Nucleus accumbens (tissue), 56 donors: ENCODE measurements around the gene KLRK1.
"Not testable (repeated sequence)": the region's sequence is repeated elsewhere in the genome, so short reads cannot be mapped to it uniquely, and the experiment has no call there.

Experiments
- DNase-seq, 56 donors: peaks; one replicate each; lab custom pipeline; 2025; lab: John Stamatoyannopoulos, UW

The KLRK1 gene

DNA sequence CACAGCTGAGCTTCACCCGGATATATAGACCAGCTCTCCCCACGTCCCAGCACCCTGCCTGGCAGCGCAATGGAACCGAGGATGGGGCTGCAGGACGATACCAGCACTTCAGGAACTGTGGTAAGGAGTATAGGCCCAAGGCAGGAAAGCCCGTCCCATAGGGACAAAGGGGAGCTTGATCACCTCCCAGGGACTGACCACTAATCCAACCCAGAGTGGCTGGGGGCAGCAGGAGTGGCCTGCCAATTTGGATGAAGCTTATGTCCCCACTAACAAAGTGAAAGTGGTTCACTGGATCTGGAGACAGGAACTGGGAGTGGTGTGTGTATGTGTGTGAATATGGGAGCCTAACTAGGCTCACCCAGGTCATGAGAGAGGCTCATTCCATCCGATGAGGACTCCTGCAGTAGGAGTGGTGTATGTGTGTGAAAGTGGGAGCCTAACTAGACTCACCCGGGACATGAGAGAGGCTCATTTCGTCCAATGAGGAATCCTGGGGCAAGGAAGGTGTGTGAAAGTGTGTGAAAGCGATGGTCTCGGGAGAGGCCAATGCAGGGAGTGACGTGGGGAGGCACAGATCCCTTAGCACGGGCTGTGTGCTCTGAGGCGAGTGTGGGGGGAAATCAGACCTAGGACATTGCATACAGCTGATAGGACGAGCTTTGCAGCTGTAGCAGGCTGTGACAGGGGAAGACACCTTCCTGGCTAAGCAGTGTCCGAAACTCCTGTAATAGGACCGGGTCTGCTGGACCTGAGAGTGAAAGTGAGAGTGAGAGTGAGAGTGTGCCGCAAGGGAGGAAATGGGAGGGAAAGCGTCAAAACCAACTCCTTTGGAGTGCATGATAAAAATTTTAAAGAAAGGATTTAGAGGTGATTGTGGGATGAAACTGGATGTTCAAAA lies 25.7 kb downstream of the KLRK1 start:
- DNase-seq = peak in 37 of 56 donors; percentile 34 to 81 (median 65)

- no peak for DNase-seq
Measured at GRCh38 chr12:10363658-10363913, 26.3 kb downstream of the KLRK1 start.

DNA sequence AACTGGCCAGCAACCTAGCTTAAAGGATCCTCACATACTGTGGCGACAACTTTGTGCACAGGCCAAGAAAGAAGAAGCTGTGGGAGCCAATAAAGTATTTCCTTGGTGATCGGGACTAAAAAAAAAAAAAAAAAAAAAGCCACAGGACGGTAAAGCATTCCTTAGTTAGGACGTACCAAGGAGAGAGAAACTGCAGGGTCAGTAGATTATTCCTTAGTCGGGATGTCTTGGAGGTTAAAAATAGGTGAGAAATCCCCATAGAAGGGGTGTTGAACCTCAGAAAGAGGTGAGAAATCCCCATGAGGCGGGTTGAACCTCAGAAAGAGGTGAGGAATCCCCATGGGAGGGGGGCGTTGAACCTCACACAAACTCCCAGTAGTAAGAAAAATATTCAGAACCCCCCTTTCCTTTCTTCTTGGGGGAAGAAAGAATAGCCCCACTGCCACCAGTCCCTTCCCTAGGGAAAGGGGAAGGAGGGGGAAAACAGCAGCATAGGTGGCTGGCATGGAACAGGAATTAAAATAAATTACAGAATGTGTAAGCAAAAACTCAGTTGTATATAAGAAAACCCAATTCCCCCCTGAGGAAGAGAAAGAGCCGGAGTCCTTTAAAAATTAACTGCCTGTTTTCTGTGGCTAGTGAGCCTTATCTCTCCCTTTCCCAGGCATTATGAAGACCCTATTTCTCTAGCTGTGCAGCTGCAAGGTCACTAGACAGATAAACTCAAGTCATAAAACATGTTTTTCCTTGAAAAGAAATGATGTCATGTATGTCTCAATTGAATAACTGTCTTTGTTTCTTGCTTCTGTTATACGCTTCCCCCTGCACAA lies 26.8 kb downstream of the KLRK1 start:
- DNase-seq = no peak

DNA sequence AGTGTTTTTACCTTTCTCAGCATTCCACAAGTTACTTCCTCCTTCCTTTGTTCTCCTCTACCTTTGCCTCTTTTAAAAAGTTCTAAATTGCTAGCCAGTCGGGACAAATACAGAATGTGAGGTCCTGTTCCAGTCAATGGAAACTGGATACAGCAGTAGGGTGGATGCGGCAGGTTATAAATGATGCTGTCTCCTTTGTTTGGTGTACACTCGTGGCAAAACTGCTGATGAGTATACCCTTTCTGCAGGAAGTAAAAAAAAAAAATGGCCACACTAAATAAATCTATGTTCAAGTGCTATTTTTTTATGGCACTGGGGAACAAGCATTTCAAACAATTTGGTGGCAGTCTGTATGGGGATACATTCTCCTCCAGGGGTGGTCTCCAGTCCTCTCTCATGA lies 27.5 kb downstream of the KLRK1 start:
- no peak for DNase-seq

- no peak for DNase-seq
Measured at GRCh38 chr12:10361622-10362021, 28.2 kb downstream of the KLRK1 start.

- DNase-seq = peak in 16 of 56 donors; percentile 10 to 62 (median 32)
Measured at GRCh38 chr12:10361084-10361483, 28.8 kb downstream of the KLRK1 start.

DNA sequence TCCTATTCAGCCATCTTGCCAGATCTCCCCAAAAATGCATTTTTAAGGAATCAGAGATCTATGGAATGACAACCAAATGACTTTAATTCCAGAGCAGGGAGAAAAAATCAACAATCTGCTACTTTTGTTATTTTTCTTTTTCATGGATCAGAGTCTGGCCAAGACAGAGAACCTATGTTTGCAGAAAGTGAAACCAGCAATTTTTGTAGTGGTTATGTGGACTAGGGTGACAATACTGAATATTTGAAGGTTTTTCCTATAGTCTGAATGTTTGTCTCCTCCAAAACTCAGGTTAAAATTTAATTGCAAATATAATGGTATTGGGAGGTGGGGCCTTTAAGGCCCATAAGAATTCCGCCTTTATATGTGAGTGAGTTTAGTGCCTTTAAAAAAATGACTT lies 30.9 kb downstream of the KLRK1 start:
- no peak for DNase-seq

DNA sequence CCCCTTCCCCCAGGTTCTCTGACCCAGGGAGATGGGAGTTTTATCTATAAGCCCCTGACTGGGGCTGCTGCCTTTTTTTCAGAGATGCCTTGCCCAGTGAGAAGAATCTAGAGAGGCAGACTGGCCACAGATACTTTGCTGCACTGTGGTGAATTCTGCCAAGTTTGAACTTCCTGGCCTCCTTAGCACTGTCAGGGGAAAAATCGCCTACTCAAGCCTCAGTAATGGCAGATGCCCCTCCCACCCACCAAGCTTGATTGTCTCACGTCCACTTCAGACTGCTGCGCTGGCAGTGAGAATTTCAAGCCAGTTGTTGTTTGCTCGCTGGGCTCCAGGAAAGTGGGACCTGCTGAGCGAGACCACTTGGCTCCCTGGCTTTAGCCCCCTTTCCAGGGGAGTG lies 31.7 kb downstream of the KLRK1 start:
- no peak for DNase-seq

- DNase-seq = peak in 2 of 56 donors; percentile 40 to 59
Measured at GRCh38 chr12:10354502-10354901, 35.3 kb downstream of the KLRK1 start.

GRCh38 chr12:10354071-10354470 lies 35.8 kb downstream of the KLRK1 start:
- DNase-seq = no peak

- not testable (repeated sequence) for DNase-seq
Measured at GRCh38 chr12:10351457-10351856, 38.4 kb downstream of the KLRK1 start.

- DNase-seq = no peak
Measured at GRCh38 chr12:10341892-10342509, 47.8 kb downstream of the KLRK1 start.

- DNase-seq = not testable (repeated sequence)
Measured at GRCh38 chr12:10340946-10341345, 48.9 kb downstream of the KLRK1 start.

DNA sequence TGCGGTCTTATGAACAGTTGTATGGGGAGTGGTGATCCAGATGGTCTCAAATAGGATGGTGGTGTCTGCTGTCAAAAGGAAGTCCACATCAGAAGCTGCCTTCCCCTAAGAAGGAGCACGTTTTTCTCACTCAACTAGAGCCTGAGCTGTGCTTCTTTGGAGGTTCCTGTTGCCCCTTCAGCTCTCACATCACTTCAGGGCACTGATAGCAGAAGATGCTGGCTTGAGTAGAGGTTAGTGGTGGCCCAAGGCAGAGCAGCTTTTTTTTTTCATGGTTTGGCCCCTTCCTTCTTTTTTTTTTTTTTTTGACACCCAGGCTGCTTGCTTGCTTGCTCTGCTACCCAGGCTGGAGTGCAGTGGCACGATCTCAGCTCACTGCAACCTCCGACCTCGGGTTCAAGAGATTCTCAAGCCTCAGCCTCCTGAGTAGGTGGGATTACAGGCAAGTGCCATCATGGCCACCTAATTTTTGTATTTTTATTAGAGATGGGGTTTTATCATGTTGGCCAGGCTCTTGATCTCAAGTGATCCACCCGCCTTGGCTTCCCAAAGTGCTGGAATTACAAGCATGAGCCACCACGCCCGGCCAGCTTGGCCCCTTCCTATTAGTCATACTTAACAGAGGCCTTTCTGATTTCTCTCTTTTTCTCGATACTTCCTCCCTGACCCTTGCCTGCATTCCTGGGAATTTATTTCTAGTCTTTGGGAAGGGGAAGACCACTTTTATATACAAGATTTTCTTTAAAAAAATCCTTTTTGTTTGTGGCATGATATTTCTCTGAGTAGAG lies 50.6 kb downstream of the KLRK1 start:
- DNase-seq = no peak

DNA sequence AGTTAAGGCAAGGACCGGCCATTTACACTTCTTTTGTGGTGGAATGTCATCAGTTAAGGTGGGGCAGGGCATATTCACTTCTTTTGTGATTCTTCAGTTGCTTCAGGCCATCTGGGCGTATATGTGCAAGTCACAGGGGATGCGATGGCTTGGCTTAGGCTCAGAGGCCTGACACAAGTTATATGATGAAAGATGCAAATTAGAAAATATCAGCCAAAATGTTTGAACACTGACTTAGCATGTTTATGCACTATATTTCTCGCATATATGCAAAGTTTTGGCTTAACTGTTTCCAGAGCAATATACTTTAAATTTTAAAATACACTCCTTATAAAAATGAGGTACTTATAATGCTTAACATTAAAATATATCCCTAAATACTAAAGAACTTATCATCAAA lies 51.4 kb downstream of the KLRK1 start:
- not testable (repeated sequence) for DNase-seq

- not testable (repeated sequence) for DNase-seq
Measured at GRCh38 chr12:10336196-10336595, 53.6 kb downstream of the KLRK1 start.

GRCh38 chr12:10331642-10332239 lies 58.1 kb downstream of the KLRK1 start:
- peak in 4 of 56 donors; percentile 1 to 13 (median 6) for DNase-seq

- DNase-seq = not testable (repeated sequence)
Measured at GRCh38 chr12:10328691-10329090, 61.1 kb downstream of the KLRK1 start.
